LNCaP clone FGC (cell line): Measurements from ENCODE around the gene RGL3.
A peak's percentile ranks its signal among the peaks of the same experiment; 100 is the strongest.

Experiments used
- DNase-seq: peaks from one replicate; pipeline ENCODE4 v3.0.0-alpha.2; 2011; ENCODE audit warnings: low read depth
- H3K4me3 ChIP-seq: 2 replicates; pipeline ENCODE4 v1.5.1; 2011; ENCODE audit warnings: mild to moderate bottlenecking, low read depth, low read length, control low read depth
- TF ChIP-seq, protein P1 (sequence below): IDR thresholded peaks from 2 replicates; pipeline ENCODE4 v1.5.1; 2012; ENCODE audit warnings: mild to moderate bottlenecking; ENCODE audit not compliant: control insufficient read depth, insufficient read depth; ENCODE audit errors: extremely low read depth

Gene RGL3

DNA sequence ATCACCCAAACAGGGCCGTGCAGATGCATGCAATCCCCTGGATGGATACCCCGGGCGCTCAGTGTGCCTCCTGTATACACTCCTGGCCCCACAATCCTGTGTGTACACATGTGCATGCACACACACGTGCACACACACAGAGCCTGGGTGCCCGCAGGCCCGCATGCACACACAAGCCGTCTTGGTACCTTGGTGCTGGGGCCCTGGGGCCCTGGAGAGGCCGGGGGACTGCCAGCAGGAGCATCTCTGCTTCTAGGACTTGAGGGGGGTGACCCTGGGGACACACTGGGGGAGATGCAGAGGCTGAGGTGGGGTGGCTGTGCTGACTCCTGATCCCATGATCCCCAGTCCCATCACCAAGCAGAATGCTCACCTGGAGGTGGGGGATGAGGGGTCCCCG is 19.4 kb downstream of the RGL3 start:
- TF ChIP-seq, protein P1, sequence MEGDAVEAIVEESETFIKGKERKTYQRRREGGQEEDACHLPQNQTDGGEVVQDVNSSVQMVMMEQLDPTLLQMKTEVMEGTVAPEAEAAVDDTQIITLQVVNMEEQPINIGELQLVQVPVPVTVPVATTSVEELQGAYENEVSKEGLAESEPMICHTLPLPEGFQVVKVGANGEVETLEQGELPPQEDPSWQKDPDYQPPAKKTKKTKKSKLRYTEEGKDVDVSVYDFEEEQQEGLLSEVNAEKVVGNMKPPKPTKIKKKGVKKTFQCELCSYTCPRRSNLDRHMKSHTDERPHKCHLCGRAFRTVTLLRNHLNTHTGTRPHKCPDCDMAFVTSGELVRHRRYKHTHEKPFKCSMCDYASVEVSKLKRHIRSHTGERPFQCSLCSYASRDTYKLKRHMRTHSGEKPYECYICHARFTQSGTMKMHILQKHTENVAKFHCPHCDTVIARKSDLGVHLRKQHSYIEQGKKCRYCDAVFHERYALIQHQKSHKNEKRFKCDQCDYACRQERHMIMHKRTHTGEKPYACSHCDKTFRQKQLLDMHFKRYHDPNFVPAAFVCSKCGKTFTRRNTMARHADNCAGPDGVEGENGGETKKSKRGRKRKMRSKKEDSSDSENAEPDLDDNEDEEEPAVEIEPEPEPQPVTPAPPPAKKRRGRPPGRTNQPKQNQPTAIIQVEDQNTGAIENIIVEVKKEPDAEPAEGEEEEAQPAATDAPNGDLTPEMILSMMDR: no peak
- no peak for DNase-seq
- H3K4me3 ChIP-seq: no peak overlapping the region

DNA sequence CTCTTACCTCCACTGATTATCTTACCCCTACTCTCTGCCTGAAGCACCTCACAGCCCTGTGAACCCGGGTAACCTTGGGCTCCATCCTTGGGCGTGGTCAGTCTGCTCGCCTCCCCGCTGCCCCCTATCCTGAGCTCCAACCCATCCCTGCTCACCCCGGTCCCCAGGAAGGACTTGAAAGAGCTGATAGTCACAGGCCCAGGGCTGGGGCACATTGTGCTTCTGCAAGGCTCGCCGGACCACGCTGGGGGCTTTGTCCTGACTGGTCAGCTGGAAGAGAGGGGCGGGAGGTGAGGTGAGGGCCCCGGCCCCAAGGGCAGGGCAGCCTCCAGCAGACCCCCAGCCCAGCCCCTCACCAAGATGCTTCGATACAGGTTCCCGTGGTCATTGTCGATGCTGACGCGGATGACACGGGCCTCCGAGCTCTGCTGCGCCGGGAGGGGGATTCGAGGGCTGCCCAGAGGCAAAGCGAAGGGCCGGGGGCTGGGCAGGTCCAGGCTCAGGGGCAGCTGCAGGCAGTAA is 22.0 kb downstream of the RGL3 start:
- DNase-seq: no peak
- no peak overlapping the region for H3K4me3 ChIP-seq
- TF ChIP-seq, protein P1: no peak

DNA sequence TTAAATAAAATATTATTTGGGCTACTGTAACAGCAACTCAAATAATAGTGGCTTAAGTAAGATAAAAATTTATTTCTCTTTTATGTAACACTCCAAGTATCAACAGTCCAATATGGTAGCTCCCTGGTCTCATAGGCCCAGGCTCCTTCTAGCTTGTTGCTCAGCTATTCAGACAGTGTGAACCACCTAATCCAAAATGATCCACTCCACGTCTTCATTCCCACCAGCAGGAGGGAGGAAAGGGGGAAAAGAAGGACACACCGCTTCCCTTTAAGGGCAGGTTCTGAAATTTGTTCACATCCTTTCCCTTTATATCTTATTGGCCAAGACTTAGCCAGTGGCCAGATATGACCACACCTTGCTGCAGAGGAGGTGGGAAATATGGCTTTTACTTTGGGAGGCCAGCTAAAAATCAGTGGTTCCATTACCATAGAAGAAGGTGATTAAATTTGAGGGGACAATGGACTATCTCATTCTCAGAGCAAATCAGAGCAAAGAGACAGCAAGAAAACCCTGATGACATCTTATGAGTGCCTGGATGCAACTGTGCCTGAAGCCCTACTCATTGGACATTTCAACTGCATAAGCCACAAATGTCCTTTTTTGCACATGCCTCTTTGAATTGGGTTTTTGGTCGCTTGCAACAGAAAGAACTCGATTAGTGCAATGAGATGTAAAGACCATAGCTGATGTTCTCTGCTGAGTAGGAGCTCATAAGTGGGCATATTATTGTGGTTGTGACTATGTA is 28.0 kb downstream of the RGL3 start:
- H3K4me3 ChIP-seq: no peak overlapping the region
- DNase-seq: no peak
- TF ChIP-seq, protein P1: no peak

DNA sequence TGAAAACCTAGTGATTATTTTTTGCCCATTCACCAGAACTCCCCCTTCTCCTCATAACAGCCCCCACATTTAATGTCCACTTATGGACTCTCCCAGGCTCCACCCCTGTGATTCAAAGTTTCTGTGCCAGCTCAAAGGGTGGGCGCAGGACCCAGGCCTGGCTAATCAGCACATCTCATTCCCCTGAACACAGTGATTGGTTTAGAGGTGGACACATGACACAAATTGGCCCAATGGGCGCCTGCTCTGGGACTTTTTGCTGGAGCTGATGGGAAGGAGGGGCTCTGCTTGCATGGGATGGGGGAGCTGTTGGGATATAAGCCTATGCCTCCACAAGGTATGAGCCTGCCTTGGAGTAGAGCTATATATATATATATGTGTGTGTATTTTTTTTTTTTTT is 28.8 kb downstream of the RGL3 start:
- H3K4me3 ChIP-seq: no peak overlapping the region
- no peak for DNase-seq
- TF ChIP-seq, protein P1: no peak

DNA sequence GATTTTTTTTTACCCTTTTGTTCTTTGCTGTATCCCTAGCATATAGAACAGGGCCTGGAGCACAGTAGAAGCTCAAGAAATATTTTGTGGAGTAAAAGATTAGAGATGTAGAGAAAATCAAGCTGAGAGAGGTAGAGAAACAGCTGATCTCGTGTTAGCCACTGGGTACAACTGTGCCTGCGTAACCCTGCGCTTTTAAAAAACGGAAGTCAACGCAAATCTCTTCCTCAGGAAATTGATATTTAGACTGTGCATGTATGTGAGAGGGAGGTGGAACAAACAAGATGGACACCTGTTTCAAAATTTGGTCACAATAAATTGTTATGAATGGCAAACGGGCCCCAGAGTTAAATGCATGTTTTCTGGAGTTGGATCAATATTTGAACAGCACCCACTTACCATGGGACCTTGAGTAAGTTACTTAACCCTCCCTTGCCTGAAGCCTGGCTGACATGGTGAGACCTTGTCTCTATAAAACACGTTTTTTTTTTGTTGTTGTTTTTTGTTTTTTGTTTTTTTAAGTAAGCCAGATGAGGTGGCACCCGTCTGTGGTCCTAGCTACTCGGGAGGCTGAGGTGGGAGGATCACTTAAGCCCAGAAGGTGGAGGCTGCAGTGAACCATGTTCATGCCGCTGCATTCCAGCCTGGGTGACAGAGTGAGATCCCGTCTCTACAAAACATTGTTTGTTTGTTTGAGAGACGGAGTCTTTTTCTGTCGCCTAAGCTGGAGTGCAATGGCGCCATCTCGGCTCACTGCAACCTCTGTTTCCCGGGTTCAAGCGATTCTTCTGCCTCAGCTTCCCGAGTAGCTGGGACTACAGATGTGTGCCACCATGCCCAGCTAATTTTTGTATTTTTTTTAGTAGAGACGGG is 31.7 kb downstream of the RGL3 start:
- TF ChIP-seq, protein P1: no peak
- no peak for DNase-seq

DNA sequence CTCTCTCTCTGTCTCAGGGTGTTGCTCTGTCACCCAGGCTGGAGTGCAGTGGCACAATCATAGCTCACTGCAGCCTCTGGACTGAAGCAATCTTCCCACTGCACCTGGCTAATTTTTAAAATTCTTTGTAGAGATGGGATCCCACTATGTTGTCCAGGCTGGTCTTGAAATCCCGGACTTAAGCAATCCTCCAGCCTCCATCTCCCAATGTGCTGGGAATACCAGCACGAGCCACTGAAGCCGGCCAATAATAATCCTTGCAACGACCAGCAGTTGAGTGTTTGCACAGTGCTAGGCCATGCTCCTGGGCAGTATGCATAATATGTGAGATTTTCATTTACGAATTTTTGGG is 34.4 kb downstream of the RGL3 start:
- TF ChIP-seq, protein P1: no peak
- DNase-seq: no peak
- no peak overlapping the region for H3K4me3 ChIP-seq

More for the DNA sequence above, 31.7 kb downstream of the RGL3 start:
- H3K4me3 ChIP-seq: no peak overlapping the region

DNA sequence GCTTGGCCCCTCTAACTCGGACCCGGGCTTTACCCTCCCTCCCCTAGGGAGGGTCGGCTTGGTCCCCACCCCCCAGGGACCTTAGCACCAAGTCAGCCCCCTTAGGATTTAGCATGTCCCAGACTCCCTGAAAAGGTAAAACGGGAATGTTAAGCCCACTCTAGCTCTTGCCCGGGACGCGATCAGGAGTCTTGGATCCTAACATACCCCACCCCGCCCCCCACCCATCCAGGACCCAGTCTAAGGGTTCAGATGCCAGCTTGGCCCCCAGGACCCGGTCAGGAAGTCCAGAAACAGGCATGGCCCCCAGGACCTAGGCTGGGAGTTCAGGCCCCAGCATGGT is 35.4 kb downstream of the RGL3 start:
- TF ChIP-seq, protein P1: no peak
- peak overlapping the region; percentile 54 for H3K4me3 ChIP-seq
- DNase-seq: no peak
